Tibial artery (tissue), 4 donors: ENCODE measurements around the gene FYB1.

ENCODE experiments used
- DNase-seq, 2 donors: peaks; one replicate each; pipeline ENCODE4 v3.0.0-alpha.2; 2019
- H3K27ac ChIP-seq, 2 donors: fragments of 200-600 bp; sonication (generic) in 1 of 2; 1 replicate in 1 of 2; 2 replicates in 1 of 2; pipeline ENCODE4 v1.5.1; 2018 to 2019; ENCODE audit warnings: mild to moderate bottlenecking in 1 of 2
- H3K27me3 ChIP-seq, 2 donors: fragments of 200-600 bp; sonication (generic) in 1 of 2; one replicate each; pipeline versions ENCODE4 v1.5.1 to v1.6.0; 2016 to 2019
- H3K36me3 ChIP-seq, 3 donors: fragments of 200-600 bp; sonication (generic) in 2 of 3; one replicate each; pipeline ENCODE4 v1.5.1; 2016 to 2019; ENCODE audit warnings: mild to moderate bottlenecking in 2 of 3
- H3K4me1 ChIP-seq, 4 donors: fragments of 200-600 bp; sonication (generic) in 2 of 4; 1 replicate in 3 of 4; 2 replicates in 1 of 4; pipeline ENCODE4 v1.5.1; 2016 to 2019
- H3K4me3 ChIP-seq, 2 donors: fragments of 200-600 bp; sonication (generic) in 1 of 2; 1 replicate in 1 of 2; 2 replicates in 1 of 2; pipeline ENCODE4 v1.5.1; 2018 to 2019; ENCODE audit warnings: mild to moderate bottlenecking in 2 of 2
- H3K9me3 ChIP-seq, 3 donors: fragments of 200-600 bp; sonication (generic) in 1 of 3; one replicate each; pipeline ENCODE4 v1.5.1; 2016 to 2019
- CTCF ChIP-seq, 2 experiments: fragments of 200-600 bp in 1 of 2; fragments of 450-650 bp in 1 of 2; IDR thresholded peaks; one replicate each; pipeline ENCODE4 v1.5.1; 2017 to 2019; ENCODE audit warnings: antibody characterized with exemption in 2 of 2, mild to moderate bottlenecking in 1 of 2, moderate library complexity in 1 of 2
- intact Hi-C: fragments of 100-400 bp; cut with DNase I; formaldehyde crosslinking; loops from one replicate; pipeline ENCODE4 v1.15.0; 2023; ENCODE audit warnings: low total_unique reads

Gene FYB1

DNA sequence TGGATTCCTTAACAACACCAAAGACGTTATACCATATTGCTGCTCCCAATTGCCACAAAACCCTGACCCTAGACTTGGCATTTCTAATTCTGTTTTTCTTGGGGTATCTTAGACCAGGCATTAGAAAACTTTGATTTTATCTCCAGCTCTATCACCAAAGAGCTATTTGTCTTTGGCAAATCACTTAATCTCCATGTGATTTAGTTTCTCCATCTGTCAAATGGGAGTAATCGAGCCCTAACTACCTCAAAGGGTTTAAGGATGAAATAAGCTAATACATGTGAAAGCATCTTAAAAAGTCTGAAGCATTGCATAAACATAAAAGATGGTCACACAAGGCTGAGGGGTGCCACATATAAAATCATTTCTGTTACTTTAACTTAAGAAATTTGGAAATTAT is 60.6 kb downstream of the FYB1 start:
- Histone ChIP-seq H3K27me3 (no peaks in the 10 kb centered on the region), H3K4me1 (no peaks in the 10 kb centered on the region), H3K9me3 (no peaks in the 10 kb centered on the region), H3K4me3 (no peak overlapping the region), H3K27ac (no peak overlapping the region), H3K36me3 (no peaks in the 10 kb centered on the region)
- no peak for TF ChIP-seq CTCF (IDR thresholded peaks at IDR 0.05)
- intact Hi-C loops: no loop called here
- DNase-seq: no peak

GRCh38 chr5:39158127-39158593 is 61.2 kb downstream of the FYB1 start:
- Histone ChIP-seq H3K27ac (no peak overlapping the region), H3K4me1 (no peaks in the 10 kb centered on the region), H3K4me3 (no peak overlapping the region), H3K36me3 (no peaks in the 10 kb centered on the region), H3K27me3 (no peaks in the 10 kb centered on the region), H3K9me3 (no peaks in the 10 kb centered on the region)
- intact Hi-C loops: no loop called here
- TF ChIP-seq CTCF (IDR thresholded peaks at IDR 0.05): no peak
- DNase-seq: peak; percentile 25 to 64

DNA sequence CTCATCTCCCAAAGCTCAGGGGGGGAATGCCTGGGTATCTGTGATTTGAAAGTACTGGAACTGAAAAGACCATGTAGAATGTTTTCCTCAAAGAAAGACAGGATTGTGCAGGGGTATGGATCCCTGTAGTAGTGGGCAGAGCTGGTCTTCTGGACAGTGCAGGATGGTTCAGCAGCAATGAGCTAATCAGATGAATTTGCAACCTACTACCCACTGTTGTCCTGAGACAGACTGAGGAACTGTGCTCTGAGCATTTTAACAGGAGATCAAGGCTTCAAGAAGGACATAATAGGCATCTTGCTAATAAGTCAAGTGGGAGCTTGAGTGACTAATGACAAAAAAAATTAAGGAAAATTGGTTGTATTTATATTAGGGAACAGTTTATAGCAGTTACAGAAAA is 61.7 kb downstream of the FYB1 start:
- no peak for DNase-seq
- Histone ChIP-seq H3K27me3 (no peaks in the 10 kb centered on the region), H3K27ac (no peak overlapping the region), H3K9me3 (no peaks in the 10 kb centered on the region), H3K4me3 (no peak overlapping the region), H3K4me1 (no peaks in the 10 kb centered on the region), H3K36me3 (no peaks in the 10 kb centered on the region)
- intact Hi-C loops: no loop called here
- no peak for TF ChIP-seq CTCF (IDR thresholded peaks at IDR 0.05)

- intact Hi-C loops: no loop called here
- DNase-seq: no peak
- TF ChIP-seq CTCF (IDR thresholded peaks at IDR 0.05): no peak
These were observed 63.3 kb downstream of the FYB1 start for GRCh38 chr5:39156082-39156481.

GRCh38 chr5:39151745-39152144 is 67.6 kb downstream of the FYB1 start:
- no peaks in the 10 kb centered on the region for H3K27me3 ChIP-seq
- H3K4me1 ChIP-seq: no peaks in the 10 kb centered on the region
- TF ChIP-seq CTCF (IDR thresholded peaks at IDR 0.05): no peak
- no peak overlapping the region for H3K4me3 ChIP-seq
- DNase-seq: no peak
- intact Hi-C loops: no loop called here
- no peaks in the 10 kb centered on the region for H3K9me3 ChIP-seq
- H3K27ac ChIP-seq: no peak overlapping the region
- H3K36me3 ChIP-seq: no peaks in the 10 kb centered on the region

More at GRCh38 chr5:39156082-39156481, 63.3 kb downstream of the FYB1 start:
- no peaks in the 10 kb centered on the region for H3K27me3 ChIP-seq
- no peaks in the 10 kb centered on the region for H3K4me1 ChIP-seq
- H3K27ac ChIP-seq: no peak overlapping the region
- H3K4me3 ChIP-seq: no peak overlapping the region
- H3K9me3 ChIP-seq: no peaks in the 10 kb centered on the region
- no peaks in the 10 kb centered on the region for H3K36me3 ChIP-seq

DNA sequence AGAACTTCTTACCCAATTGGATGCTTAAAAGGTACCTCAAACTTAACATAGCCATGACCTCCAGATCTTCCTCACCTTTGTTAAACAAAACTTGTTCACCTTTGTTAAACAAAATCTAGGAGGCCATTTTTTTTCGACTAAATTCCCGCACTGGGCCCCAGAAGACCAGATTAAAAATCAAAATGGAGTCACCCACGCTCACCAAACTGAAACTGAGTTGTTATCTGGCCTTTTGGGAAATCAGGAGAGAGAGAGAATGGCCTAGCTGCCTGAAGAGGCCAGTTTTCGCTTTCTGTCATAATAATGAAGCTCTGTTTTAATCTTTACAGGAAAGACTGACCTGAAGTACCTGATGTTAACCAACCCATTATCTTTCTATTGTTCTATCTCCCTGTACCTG is 69.4 kb downstream of the FYB1 start:
- H3K27me3 ChIP-seq: no peaks in the 10 kb centered on the region
- no peak overlapping the region for H3K4me3 ChIP-seq
- no peak overlapping the region for H3K27ac ChIP-seq
- no peak for TF ChIP-seq CTCF (IDR thresholded peaks at IDR 0.05)
- no peaks in the 10 kb centered on the region for H3K9me3 ChIP-seq
- no peak for DNase-seq
- intact Hi-C loops: no loop called here
- H3K4me1 ChIP-seq: no peaks in the 10 kb centered on the region
- no peaks in the 10 kb centered on the region for H3K36me3 ChIP-seq
